Neural cell (in vitro differentiated cells): ENCODE measurements around the gene ASPHD1.

Experiments used
- EZH2 ChIP-seq: fragments of 200-600, 300-800 bp; shearing (Covaris generic), sonication (generic); IDR thresholded peaks from 2 replicates; pipeline ENCODE4 v1.6.1; 2014; ENCODE audit warnings: antibody characterized with exemption, low read length, borderline replicate concordance, mild to moderate bottlenecking; ENCODE audit not compliant: insufficient read depth, poor library complexity, severe bottlenecking
- RAD21 ChIP-seq: fragments of 450-650 bp; conservative IDR thresholded peaks from 2 replicates; pipeline ENCODE4 v1.6.1; 2014; ENCODE audit warnings: antibody characterized with exemption, mild to moderate bottlenecking, moderate library complexity
- SMC3 ChIP-seq: fragments of 450-650 bp; conservative IDR thresholded peaks from 2 replicates; pipeline ENCODE4 v1.6.1; 2014; ENCODE audit warnings: antibody characterized with exemption, mild to moderate bottlenecking, moderate library complexity; ENCODE audit not compliant: poor library complexity
- TF ChIP-seq, protein P1 (sequence below): fragments of 450-650 bp; IDR thresholded peaks from 2 replicates; pipeline ENCODE4 v1.5.1; 2014; ENCODE audit warnings: antibody characterized with exemption, mild to moderate bottlenecking, moderate library complexity; ENCODE audit not compliant: poor library complexity, severe bottlenecking

- TF ChIP-seq, protein P1, sequence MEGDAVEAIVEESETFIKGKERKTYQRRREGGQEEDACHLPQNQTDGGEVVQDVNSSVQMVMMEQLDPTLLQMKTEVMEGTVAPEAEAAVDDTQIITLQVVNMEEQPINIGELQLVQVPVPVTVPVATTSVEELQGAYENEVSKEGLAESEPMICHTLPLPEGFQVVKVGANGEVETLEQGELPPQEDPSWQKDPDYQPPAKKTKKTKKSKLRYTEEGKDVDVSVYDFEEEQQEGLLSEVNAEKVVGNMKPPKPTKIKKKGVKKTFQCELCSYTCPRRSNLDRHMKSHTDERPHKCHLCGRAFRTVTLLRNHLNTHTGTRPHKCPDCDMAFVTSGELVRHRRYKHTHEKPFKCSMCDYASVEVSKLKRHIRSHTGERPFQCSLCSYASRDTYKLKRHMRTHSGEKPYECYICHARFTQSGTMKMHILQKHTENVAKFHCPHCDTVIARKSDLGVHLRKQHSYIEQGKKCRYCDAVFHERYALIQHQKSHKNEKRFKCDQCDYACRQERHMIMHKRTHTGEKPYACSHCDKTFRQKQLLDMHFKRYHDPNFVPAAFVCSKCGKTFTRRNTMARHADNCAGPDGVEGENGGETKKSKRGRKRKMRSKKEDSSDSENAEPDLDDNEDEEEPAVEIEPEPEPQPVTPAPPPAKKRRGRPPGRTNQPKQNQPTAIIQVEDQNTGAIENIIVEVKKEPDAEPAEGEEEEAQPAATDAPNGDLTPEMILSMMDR, result no peak
- no peak for TF ChIP-seq RAD21
- no peak for TF ChIP-seq EZH2
- no peak for TF ChIP-seq SMC3
Observed at GRCh38 chr16:29922986-29923501, 22.8 kb downstream of the ASPHD1 start.
